T-helper 1 cell treated with Interleukin-12 subunit alpha and Interleukin-12 subunit beta and Interleukin-4 antibody, amounts not matched to agents 30 μg/mL and 1 μg/mL, for 36 hours (primary cell): Measurements from ENCODE around the gene SH3PXD2A.
A peak's percentile ranks its signal among the peaks of the same experiment; 100 is the strongest.
"Not testable (repeated sequence)": the region's sequence is repeated elsewhere in the genome, so short reads cannot be mapped to it uniquely, and the experiment has no call there.

ENCODE experiments used
- H3K27ac Mint-ChIP-seq: one replicate; pipeline ENCODE4 v1.8.0; 2021; ENCODE audit warnings: mild to moderate bottlenecking, mixed read lengths
- H3K27me3 Mint-ChIP-seq: one replicate; pipeline ENCODE4 v1.8.0; 2021; ENCODE audit warnings: low read depth, mixed read lengths
- H3K36me3 Mint-ChIP-seq: one replicate; pipeline ENCODE4 v1.8.0; 2021; ENCODE audit warnings: low read depth, mixed read lengths
- H3K4me1 Mint-ChIP-seq: one replicate; pipeline ENCODE4 v1.8.0; 2021; ENCODE audit warnings: low read depth, mixed read lengths
- H3K4me3 Mint-ChIP-seq: one replicate; pipeline ENCODE4 v1.8.0; 2021; ENCODE audit warnings: mild to moderate bottlenecking, moderate library complexity, mixed read lengths
- H3K9me3 Mint-ChIP-seq: one replicate; pipeline ENCODE4 v1.8.0; 2021; ENCODE audit warnings: mixed read lengths

SH3PXD2A gene

DNA sequence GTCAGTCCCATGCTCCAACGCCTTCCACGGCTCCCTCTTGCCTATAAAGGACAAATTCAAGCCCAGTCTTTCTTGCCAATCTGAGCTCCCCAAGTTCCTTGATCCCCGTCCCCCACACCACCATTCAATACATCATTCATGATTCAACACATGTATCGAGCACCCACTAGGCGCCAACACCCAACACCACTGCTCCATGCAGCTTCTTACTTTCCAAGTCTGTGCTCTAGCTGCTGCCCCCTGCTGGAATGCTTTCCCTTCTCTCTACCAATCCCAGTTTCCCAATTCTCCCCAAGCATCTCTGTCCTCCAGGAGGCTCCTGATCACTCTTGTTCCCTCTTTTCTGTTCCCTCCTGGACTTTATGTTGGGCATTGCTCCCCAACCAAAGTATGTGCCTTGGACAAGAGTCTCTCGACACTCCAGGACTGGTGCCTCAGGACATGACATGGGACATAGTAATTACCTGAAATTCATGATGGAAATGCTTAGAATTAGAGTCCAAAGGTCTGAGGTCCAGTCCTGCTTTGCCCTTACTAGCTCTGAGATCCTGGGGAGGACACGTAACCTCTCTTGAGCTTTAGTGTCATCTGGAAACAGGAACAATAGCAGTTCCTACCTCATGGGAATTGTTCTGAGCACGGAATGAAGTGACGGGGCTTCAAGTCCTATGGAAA lies 189.2 kb downstream of the SH3PXD2A start:
- Mint-ChIP-seq H3K27me3 (no peaks in the 10 kb centered on the region), H3K4me1 (peaks cover 12% of the 10 kb centered on the region)

DNA sequence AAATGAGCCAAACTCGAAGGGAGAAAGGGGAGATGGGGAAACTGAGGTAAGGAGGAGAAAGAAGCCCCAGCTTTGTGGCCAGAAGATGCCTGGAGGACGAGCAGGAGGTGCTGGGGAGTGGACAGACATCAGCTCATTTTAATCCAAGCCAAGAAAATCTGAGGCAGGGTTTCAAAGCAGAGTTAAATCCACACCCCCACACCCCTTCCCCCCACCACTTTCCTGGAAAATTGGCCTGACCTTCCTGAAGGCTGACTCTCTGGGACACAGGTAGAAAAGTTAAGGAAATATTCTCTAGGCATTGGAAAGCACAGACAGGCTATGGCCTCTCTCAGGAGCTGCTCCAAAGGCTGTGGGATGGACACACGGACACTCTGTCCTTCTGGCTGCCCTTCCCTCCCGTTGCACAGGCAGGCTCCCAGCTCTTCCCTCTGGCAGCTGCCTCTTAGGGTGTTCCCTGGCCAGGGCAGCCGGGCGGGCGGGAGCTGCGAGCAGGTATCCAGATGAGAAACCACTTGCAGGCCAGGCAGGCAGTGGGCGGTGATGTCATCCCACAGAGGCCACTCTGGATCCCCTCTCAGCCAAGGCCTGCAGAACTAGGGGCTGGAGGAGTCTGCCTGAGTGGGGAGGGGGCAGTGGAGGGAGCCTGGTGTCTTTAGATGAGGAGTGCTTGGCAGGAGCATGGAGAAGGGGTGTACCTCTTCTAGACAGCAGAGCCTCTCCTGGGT lies 190.1 kb downstream of the SH3PXD2A start:
- Mint-ChIP-seq H3K4me1 (peaks cover 12% of the 10 kb centered on the region), H3K27me3 (no peaks in the 10 kb centered on the region), H3K4me3 (no peak overlapping the region), H3K27ac (no peak overlapping the region), H3K36me3 (peaks cover 4% of the 10 kb centered on the region), H3K9me3 (no peaks in the 10 kb centered on the region)

More for the DNA sequence above, 189.2 kb downstream of the SH3PXD2A start:
- Mint-ChIP-seq H3K9me3 (no peaks in the 10 kb centered on the region), H3K27ac (no peak overlapping the region), H3K4me3 (no peak overlapping the region), H3K36me3 (peaks cover 4% of the 10 kb centered on the region)

DNA sequence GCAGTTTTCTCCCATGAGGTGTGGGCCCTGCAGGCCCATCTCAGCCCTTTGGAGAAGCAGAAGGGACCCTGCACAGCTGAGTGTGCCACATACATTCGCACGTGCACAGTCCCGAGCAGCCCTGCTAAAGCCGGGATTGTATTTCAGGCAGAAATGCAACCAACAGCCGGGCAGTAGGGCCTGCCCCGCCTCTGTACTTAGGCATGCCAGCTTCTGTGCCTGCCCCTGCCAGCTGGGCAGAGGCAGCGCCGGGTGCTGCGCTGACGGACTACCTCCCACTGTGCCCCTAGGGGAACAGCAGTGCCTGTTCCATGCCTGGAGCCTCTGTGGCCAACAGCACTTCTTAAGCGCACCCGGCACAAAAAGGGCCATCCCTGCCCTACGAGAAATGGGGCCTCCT lies 191.6 kb downstream of the SH3PXD2A start:
- no peak overlapping the region for H3K4me3 Mint-ChIP-seq
- H3K36me3 Mint-ChIP-seq: peaks cover 12% of the 10 kb centered on the region
- no peak overlapping the region for H3K27ac Mint-ChIP-seq
- H3K9me3 Mint-ChIP-seq: no peaks in the 10 kb centered on the region
- peaks cover 17% of the 10 kb centered on the region for H3K4me1 Mint-ChIP-seq
- H3K27me3 Mint-ChIP-seq: no peaks in the 10 kb centered on the region

DNA sequence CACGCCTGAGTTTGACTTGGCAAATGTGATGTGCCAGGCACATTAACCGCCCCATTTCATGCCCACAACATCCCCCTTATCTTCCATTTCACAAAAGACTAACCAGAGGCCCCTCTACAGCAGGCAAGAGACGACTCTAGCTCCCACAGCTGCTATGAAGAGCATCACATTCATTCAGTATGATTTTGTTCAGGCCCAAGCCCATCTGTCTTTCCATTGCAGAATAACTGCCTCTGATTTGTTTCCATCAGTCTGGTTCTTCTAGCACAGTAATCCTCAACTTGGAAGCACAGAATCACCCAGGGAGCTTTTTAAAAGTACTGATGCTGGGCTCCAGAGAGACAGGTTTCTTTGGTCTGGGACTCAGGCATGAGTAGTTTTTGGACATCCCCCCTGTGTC lies 192.1 kb downstream of the SH3PXD2A start:
- Mint-ChIP-seq H3K27me3 (no peaks in the 10 kb centered on the region), H3K27ac (no peak overlapping the region), H3K9me3 (no peaks in the 10 kb centered on the region), H3K4me1 (peaks cover 14% of the 10 kb centered on the region), H3K4me3 (no peak overlapping the region), H3K36me3 (peaks cover 15% of the 10 kb centered on the region)

DNA sequence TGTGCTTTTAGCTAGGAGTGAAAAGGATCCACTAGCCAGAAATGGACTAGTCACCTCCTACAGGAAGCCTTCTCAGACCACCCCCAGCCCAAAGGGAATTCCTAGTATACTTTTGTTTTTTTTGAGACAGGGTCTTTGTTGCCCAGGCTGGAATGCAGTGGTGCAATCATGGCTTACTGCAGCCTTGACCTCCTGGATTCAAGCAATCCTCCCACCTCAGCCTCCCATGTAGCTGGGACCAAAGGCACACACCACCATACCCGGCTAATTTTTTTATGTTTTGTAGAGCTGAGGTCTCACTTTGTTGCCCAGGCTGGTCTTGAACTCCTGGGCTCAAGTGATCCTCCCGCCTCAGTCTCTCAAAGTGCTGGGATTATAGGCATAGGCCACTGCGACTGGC lies 192.7 kb downstream of the SH3PXD2A start:
- not testable (repeated sequence) for H3K27ac Mint-ChIP-seq, H3K9me3 Mint-ChIP-seq, H3K4me3 Mint-ChIP-seq, H3K27me3 Mint-ChIP-seq
- Mint-ChIP-seq H3K36me3 (peaks cover 19% of the 10 kb centered on the region), H3K4me1 (peaks cover 12% of the 10 kb centered on the region)

DNA sequence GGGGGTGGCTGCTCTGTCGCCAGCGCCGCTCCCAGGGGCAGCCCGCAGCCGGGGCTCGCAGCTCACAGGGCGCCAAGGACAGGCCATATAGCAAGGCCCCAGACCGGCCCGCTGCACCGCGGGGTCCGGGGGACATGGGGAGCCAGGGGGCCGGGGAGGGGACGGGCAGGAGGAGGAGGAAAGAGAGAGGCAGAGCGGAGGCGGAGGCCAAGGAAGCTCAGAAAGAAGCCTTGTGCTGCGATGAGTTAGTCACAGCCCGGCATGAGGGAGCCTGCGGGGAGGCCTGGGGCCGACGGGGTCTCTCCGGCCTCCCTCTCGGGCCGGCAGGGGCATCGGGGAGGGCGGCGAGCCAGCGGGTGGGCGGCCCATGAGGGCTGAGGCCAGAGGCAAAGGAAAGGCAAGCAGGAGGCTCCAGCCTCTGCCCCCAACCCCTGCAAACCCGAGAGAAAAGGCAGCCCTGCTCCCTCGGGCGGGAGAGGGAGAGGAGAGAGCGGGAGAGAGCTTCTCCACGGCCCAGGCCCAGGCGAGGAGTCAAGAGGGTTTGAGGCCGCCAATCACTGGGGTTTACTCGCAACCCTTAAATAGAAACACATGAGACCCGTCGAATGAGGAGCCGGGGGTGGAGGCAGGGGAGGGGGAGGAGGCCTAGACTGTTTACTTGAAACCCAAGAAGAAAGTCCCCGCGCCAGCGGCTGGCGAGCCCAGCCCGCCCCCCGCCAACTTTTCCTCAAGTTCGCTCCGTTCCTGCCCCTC lies 194.0 kb downstream of the SH3PXD2A start:
- peaks cover 11% of the 10 kb centered on the region for H3K4me1 Mint-ChIP-seq
- peaks cover 13% of the 10 kb centered on the region for H3K9me3 Mint-ChIP-seq
- peak overlapping the region; percentile 86 for H3K4me3 Mint-ChIP-seq
- H3K36me3 Mint-ChIP-seq: peaks cover 29% of the 10 kb centered on the region
- H3K27me3 Mint-ChIP-seq: no peaks in the 10 kb centered on the region
- H3K27ac Mint-ChIP-seq: peak overlapping the region; percentile 57

DNA sequence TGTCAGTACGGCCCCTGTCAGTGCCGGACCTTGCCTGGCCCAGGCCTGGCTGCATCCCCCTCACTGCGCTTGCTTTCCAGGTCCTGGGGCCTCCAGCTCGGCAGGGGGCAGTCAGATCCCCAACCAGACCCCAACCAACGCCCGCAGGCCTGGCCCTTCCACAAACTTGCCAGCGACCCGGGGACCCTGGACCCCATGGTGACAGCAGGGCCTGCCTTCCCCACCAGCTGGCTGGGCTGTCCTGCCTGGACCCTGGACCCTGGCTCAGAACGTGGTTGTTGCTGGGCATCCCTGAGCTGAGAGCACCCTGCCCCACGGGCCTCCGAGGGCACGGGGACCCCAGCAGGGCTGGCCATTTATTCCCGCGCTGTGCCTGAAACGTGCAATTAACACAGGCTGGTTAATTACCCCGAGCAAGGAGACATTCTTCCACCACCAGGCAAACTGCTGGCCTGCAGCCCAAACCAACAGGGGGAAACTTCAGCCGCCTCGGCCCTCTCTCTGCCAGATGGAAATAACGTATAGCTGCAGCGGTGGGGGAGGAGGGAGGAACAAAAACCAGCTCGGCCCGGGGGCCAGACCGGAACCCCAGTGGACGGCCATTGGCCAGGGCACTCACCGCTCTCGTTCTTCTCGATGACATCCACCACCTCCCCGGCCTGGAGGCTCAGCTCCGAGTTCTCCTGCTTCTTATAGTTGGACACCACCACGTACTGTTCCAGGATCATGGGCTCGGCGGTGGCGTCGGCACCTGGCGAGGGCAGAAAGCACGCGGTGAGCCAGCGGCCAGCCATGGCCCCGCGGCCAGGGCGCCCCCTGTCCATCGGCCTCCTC lies 194.8 kb downstream of the SH3PXD2A start:
- Mint-ChIP-seq H3K27ac (peak overlapping the region; percentile 84), H3K36me3 (peaks cover 27% of the 10 kb centered on the region), H3K27me3 (no peaks in the 10 kb centered on the region), H3K4me1 (peaks cover 9% of the 10 kb centered on the region), H3K4me3 (peak overlapping the region; percentile 86), H3K9me3 (peaks cover 13% of the 10 kb centered on the region)

DNA sequence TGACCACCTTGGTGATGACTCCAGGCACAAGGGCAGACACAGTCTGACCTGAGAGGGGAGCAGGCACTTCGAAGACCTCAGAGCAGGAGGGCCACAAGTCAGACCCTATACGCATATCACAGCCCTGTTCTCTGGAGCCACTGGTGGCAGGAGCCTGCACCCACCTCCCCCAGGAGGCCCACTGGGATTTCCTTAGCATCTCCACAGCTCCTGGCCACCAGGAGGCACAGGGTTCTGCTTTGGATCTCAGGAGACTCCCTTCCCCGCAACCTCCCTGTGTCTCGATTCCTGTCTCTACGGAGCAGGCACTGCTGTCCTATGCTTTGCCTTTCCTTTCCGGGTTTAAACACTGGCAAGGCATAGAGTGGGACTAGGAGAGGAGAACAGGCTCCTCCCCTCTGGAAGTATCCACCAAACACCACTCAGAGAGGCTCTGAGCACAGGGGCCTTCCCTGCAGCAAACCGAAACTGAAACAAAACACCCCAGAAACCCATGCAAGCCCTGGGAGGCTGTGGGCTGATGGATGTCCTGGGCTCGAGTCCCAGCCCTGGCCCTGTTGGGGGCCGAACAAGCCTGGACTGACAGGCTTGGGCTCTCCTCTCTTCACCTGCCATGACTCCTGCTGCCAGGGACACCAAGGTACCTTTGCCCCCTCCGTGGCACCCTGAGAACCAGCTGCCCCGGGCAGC lies 195.6 kb downstream of the SH3PXD2A start:
- Mint-ChIP-seq H3K36me3 (peaks cover 27% of the 10 kb centered on the region), H3K27ac (peak overlapping the region; percentile 84), H3K27me3 (no peaks in the 10 kb centered on the region)

DNA sequence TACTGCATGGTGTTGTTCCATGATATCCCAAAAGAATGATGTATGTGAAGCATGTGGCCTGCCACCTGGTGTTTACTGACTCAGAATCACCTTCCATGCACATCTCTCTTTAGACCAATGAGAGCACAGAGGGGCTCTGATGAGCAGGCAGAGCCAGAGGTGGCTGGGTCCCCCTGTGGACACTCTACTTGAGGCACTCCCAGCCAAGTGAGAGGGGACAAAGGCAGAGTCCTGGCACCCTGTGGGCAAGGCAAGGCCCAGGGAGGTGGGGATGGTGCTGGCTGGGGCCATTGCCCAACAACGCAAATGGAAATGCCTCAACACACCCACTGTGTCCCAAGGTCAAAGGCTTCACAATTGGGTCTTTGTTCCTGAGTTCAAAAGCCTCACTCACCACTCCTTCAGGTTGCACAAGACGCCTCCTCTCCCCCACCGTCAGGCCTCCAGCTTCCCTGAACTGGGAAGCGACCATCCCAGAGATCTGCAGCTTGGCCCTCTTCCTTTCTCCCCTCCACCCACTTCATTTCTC lies 197.3 kb downstream of the SH3PXD2A start:
- Mint-ChIP-seq H3K4me1 (peaks cover 11% of the 10 kb centered on the region), H3K36me3 (peaks cover 27% of the 10 kb centered on the region), H3K27me3 (no peaks in the 10 kb centered on the region), H3K9me3 (peaks cover 13% of the 10 kb centered on the region), H3K4me3 (peak overlapping the region; percentile 1), H3K27ac (peak overlapping the region; percentile 8)

More for the DNA sequence above, 195.6 kb downstream of the SH3PXD2A start:
- H3K4me1 Mint-ChIP-seq: peaks cover 9% of the 10 kb centered on the region
- peak overlapping the region; percentile 86 for H3K4me3 Mint-ChIP-seq
- H3K9me3 Mint-ChIP-seq: peaks cover 13% of the 10 kb centered on the region

DNA sequence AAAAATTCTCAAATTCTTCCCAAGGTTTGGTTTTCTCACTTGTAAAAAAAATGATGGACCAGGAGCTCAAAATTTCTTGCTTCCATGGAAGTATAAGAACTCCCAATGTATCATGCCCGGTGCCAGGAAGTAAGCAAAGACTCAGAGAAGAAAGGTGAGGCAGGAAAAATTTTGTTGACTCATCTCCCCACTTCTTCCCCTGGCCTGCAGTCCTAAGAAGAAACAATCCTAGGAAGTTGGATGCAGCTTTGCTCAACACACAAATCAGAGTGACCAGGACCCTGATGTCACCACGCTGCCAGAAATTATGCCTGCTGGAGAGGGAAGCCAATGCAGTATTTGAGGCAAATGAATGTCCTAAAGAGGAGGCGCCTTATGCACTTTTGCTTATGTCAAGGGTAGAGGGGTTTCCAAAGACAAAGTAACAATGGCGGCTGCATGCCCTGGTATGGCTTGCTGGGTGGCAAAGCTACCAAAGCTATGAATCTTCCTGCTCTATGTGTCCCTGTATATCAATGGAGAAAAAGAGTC lies 198.2 kb downstream of the SH3PXD2A start:
- Mint-ChIP-seq H3K4me3 (no peak overlapping the region), H3K9me3 (peaks cover 13% of the 10 kb centered on the region), H3K27me3 (no peaks in the 10 kb centered on the region), H3K36me3 (peaks cover 27% of the 10 kb centered on the region), H3K4me1 (peaks cover 14% of the 10 kb centered on the region), H3K27ac (no peak overlapping the region)

DNA sequence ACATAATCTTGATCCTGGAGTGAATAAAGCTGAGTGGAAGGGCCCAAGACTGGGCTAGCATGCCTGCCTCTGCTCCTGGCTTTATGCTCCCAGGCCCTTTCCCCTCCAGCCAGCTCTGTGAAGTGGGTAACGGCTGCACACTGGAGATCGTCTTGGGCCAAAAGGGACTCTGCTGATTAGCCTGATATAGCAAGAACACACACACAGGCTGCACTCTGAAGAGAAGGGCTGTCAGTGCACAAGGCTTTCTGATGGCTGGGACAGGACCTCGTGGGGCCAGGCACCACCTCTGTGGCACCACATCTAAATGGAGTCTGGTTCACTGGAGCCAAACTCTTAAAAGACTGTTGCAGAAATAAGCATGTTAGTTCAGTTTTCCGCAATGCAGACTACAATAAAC lies 200.5 kb downstream of the SH3PXD2A start:
- Mint-ChIP-seq H3K9me3 (peaks cover 13% of the 10 kb centered on the region), H3K4me1 (peaks cover 16% of the 10 kb centered on the region), H3K27me3 (no peaks in the 10 kb centered on the region), H3K36me3 (peaks cover 25% of the 10 kb centered on the region), H3K27ac (no peak overlapping the region), H3K4me3 (no peak overlapping the region)

DNA sequence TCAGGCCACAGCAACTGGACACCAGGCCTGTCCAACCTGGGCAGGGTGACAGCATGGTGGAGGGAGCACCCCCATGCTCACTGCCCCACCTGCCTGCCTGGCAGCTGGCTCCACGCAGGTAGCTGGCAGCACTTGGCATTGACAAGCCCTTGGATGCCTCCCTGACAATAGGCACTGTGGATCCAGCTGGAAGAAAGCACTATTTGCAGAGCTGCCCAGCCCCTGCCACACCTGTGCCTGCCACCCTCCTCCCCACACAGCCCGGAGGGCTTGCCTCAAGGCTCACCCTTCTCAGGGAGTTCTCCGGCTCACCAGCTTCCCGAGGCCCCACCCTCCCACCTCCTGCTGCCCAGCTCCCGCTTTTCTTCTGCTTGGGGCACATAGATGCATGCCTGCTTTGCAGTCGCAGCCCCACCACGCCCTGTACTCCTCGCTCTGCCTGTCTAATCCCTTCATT lies 201.8 kb downstream of the SH3PXD2A start:
- Mint-ChIP-seq H3K9me3 (peaks cover 13% of the 10 kb centered on the region), H3K27ac (peak overlapping the region; percentile 27), H3K4me1 (peaks cover 7% of the 10 kb centered on the region), H3K36me3 (peaks cover 19% of the 10 kb centered on the region), H3K4me3 (no peak overlapping the region), H3K27me3 (no peaks in the 10 kb centered on the region)

DNA sequence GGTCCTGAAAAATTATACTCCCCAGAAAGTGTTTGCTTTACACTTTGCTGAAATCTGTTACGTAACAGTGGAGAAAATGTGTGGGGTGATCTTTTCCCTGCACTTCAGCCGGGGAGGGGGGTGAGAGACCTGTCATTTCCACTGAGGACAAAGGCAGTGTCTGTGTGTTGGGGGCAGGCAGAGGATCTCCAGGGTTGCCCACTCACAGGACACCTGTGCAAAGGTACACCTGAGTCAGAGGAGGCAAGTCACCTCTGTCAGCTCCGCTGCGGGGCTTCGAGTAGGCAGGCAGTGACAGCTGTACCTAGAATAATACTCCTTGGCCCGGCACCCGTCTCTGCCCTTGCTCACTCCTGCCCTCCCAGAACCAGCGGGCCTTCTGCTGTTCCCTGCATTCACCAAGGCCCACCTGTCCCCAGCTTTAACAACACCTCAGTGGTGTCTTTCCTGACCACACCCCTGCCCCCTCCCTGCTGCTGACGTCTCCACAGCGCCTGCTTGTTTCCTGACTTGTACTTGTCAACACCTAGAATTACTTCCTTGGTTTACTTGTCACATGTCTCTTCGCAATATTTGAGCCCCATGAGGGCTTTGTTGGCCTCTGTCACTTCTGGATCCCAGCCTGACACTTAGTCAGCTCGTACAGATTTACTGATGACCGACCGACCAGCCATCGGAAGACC lies 202.6 kb downstream of the SH3PXD2A start:
- H3K9me3 Mint-ChIP-seq: peaks cover 9% of the 10 kb centered on the region
- H3K27me3 Mint-ChIP-seq: no peaks in the 10 kb centered on the region
- H3K27ac Mint-ChIP-seq: peak overlapping the region; percentile 77
- H3K4me3 Mint-ChIP-seq: no peak overlapping the region
- H3K4me1 Mint-ChIP-seq: peaks cover 7% of the 10 kb centered on the region
- H3K36me3 Mint-ChIP-seq: peaks cover 13% of the 10 kb centered on the region
